ENCODE data around the gene GLI1. TPM values are rescaled to one million over a fixed set of nuclear protein-coding genes. Genes with fewer than 3 reads are reported as not detected.
A peak's percentile ranks its signal among the peaks of the same experiment; 100 is the strongest.
"Not testable (repeated sequence)": the region's sequence is repeated elsewhere in the genome, so short reads cannot be mapped to it uniquely, and the experiment has no call there.

GLI1 gene
- total RNA-seq = under 1 TPM in 1 of 2 donors, not detected in 1; 0.49 TPM

DNA sequence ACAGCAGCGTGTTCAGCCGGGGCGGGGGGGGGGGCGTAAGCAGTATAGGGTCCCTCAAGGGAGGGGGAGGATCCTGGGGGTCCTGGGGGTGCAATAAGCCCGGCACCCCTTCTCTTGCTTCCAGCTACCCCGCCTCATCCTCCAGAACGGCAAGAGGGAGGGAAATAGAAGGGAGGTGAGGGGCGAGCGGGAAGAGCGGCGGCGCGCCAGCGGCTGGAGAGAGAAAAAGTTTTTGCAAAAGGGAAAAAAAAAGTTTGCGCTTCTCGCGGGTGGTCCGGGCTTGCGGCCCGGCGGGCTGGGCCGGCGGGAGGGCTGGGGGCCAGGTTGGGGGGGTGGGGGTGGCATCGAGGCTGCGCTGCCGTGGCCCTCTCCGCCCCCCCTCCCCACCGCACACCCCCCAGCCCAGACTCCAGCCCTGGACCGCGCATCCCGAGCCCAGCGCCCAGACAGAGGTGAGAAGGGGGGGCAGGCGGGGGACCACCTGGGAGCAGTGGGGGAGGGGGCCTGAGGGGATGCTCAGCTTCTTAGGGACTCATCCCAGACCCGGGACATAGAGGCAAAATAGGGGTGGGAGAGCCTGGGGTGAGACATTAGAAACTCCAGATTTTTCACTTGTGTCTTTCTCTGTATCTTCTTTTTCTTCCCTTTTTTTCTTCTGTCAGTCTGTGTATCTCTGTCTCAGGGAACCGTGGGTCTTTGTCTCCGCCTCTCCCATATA lies at the start of gene GLI1:
Gene GLI1, plus strand, starts transcription at position 36 of the 718 bp plus-strand sequence. CDS start 3,907 bp downstream, outside the sequence.
- Mint-ChIP-seq H3K36me3 (peaks cover 0 to 4% of the 10 kb centered on the region in 2 donors), H3K27ac (peak within 1 kb of the TSS; percentile 89 to 95), H3K9me3 (no peaks in the 10 kb centered on the region)
- no peak for DNase-seq (ENCODE audit: low spot score in 2 of 2)
- ATAC-seq = peak in 1 of 2 donors; percentile 34

GRCh38 chr12:57410534-57410933 lies 49.1 kb upstream of the GLI1 start:
- DNase-seq (ENCODE audit: low spot score in 2 of 2) (no peak), ATAC-seq (no peak)
- Mint-ChIP-seq H3K9me3 (no peaks in the 10 kb centered on the region), H3K27ac (no peak overlapping the region), H3K36me3 (no peaks in the 10 kb centered on the region)

DNA sequence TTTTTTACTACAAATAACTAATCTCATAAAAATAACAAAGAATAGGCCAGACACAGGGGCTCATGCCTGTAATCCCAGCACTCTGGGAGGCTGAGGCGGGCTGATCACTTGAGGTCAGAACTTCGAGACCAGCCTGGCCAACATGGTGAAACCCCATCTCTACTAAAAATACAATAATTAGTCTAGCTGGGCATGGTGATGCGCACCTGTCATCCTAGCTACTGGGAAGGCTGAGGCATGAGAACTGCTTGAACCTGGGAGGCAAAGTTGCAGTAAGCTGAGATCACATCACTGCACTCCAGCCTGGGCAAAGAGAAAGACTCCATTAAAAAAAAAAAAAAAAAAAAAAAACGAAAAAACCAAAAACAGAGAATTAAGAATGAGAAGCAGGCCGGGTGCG lies 45.4 kb upstream of the GLI1 start:
- H3K9me3 Mint-ChIP-seq; H3K36me3 Mint-ChIP-seq; H3K27ac Mint-ChIP-seq; DNase-seq (ENCODE audit: low spot score in 2 of 2); ATAC-seq: not testable (repeated sequence)

DNA sequence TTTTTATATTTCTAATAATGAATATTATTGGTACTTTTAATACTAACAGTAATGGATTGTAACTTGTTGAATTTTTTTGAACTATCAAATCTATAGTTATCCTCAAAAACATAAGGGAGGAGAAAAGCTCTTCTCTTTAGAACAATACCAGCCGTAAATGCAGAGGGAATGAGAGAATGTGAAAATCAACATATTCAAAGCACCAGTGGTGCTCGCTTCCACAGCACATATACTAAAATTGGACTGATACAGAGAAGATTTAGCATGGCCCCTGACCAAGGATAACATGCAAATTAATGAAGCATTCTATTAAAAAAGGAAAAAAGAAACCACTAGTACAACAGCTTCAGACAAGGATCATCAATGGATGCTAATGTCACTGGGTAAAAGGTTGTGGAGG lies 44.5 kb upstream of the GLI1 start:
- Mint-ChIP-seq H3K9me3 (no peaks in the 10 kb centered on the region), H3K36me3 (no peaks in the 10 kb centered on the region), H3K27ac (no peak overlapping the region)
- no peak for ATAC-seq
- no peak for DNase-seq (ENCODE audit: low spot score in 2 of 2)

- Mint-ChIP-seq H3K27ac (no peak overlapping the region), H3K36me3 (no peaks in the 10 kb centered on the region), H3K9me3 (no peaks in the 10 kb centered on the region)
- ATAC-seq = no peak
- DNase-seq (ENCODE audit: low spot score in 2 of 2) = no peak
Measured at GRCh38 chr12:57416039-57416996, 43.3 kb upstream of the GLI1 start.

GRCh38 chr12:57418255-57418654 lies 41.3 kb upstream of the GLI1 start:
- peak overlapping the region in 1 of 2 donors; percentile 7 for H3K27ac Mint-ChIP-seq

GRCh38 chr12:57419495-57419894 lies 40.1 kb upstream of the GLI1 start:
- Mint-ChIP-seq H3K27ac (no peak overlapping the region), H3K36me3 (peaks cover 4 to 8% of the 10 kb centered on the region in 2 donors), H3K9me3 (no peaks in the 10 kb centered on the region)
- ATAC-seq (no peak), DNase-seq (ENCODE audit: low spot score in 2 of 2) (no peak)

More at GRCh38 chr12:57418255-57418654, 41.3 kb upstream of the GLI1 start:
- peaks cover 0 to 4% of the 10 kb centered on the region in 2 donors for H3K36me3 Mint-ChIP-seq
- no peaks in the 10 kb centered on the region for H3K9me3 Mint-ChIP-seq
- ATAC-seq = no peak
- DNase-seq (ENCODE audit: low spot score in 2 of 2) = no peak

- Mint-ChIP-seq H3K9me3 (no peaks in the 10 kb centered on the region), H3K36me3 (peaks cover 9 to 10% of the 10 kb centered on the region in 2 donors), H3K27ac (no peak overlapping the region)
- no peak for DNase-seq (ENCODE audit: low spot score in 2 of 2)
- ATAC-seq = no peak
Measured at GRCh38 chr12:57420482-57420881, 39.1 kb upstream of the GLI1 start.

DNA sequence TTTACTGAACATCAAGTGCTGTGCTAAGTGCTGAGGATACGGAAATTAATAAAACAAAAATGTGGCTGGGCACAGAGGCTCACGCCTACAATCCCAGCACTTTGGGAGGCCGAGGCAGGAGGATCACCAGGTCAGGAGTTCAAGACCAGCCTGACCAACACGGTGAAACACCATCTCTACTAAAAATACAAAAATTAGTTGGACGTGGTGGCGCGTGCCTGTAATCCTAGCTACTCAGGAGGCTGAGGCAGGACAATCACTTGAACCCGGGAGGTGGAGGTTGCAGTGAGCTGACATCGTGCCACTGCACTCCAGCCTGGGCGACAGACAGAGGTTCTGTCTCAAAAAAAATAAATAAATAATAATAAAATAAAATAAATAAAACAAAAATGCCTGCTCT lies 32.6 kb upstream of the GLI1 start:
- ATAC-seq, H3K27ac Mint-ChIP-seq: not testable (repeated sequence)
- peaks cover 20 to 23% of the 10 kb centered on the region in 2 donors for H3K36me3 Mint-ChIP-seq

DNA sequence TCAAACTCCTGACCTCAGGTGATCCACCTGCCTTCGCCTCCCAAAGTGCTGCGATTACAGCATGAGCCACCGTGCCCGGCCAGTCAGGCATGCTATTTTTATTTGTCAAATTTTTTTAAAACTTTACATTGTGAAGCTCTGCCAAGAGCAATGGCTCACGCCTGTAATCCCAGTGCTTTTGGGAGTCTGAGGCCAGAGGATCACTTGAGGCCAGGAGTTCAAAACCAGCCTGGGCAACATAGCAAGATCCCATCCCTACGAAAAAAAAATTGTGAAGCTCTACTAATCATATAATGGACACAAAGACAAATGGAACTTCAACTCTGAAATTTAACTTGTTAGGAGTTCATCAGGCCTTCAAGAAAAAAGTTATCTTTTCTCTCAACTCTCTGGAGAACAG lies 30.6 kb upstream of the GLI1 start:
- no peak for DNase-seq (ENCODE audit: low spot score in 2 of 2)
- peak overlapping the region; percentile 83 to 99 for H3K27ac Mint-ChIP-seq
- ATAC-seq = no peak
- H3K36me3 Mint-ChIP-seq = peaks cover 19 to 20% of the 10 kb centered on the region in 2 donors
- no peaks in the 10 kb centered on the region for H3K9me3 Mint-ChIP-seq

More for the DNA sequence above, 32.6 kb upstream of the GLI1 start:
- DNase-seq (ENCODE audit: low spot score in 2 of 2); H3K9me3 Mint-ChIP-seq: not testable (repeated sequence)

DNA sequence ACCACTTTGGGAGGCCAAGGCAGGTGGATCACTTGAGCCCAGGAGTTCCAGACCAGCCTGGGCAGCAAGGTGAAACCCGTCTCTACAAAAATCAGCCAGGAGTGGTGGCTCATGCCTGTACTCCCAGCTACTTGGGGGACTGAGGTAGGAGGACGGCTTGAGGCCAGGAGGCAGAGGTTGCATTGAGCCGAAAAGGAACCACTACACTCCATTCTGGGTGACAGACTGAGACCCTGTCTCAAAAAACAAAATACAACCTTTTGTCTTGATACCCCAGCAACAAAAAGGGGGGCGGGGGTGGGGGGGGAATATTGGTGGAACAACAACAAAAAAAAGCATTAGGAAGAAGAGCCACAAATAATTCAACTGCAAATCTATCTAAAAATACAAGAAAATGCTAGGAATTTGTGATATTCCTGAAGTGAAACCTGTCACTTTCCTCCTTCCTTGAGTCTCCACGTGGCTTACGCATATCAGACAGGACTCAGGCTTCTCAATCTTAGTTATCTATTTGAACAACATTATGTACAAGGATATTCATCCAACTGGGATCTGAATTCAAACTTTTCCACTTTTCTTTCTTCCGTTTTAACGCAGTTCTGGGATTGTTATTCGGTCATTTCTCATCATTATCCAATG lies 30.0 kb upstream of the GLI1 start:
- ATAC-seq (no peak), DNase-seq (ENCODE audit: low spot score in 2 of 2) (peak in 1 of 2 donors; percentile 52)
- Mint-ChIP-seq H3K9me3 (no peaks in the 10 kb centered on the region), H3K27ac (peak overlapping the region; percentile 99), H3K36me3 (peaks cover 14% of the 10 kb centered on the region in 2 donors)

DNA sequence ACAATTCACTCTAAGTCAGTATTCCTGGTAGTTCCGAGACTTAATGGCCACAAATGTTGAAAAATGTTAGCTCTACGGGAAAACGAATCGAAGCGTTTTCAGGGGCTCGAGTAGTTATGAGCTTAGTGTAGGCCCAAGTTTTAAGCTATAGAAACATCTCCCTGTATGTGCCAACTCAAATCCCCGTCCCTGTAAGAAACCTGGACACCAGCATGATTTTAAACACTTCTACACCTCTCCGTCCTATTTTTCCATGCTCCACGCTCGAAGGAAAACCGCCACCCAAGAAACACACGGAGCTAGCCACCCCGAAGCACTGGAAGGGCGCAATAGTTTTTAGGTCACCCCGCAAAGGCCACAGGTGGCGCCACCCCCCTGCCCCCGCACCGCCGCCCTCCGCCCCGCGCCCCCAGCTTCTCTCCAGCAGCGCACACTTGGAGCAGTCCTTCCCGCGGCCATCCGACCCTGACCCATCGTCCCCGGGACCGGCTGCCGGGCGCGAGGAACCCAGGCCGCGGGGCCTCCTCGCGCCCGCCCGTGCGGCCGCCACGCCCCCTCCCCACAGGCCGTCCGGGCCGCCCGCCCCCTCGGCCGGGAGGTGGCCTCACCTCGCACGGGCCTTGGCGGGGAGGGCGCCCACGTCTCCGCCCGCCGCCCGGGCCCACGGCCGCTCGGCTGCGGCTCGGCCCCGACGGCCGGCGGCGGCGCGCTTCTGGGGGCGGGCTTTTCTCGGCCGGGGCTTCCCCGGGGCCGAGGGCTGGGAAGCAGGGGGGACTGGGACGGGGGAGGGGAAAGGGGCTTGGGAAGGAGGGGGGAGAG lies 29.3 kb upstream of the GLI1 start:
- DNase-seq (ENCODE audit: low spot score in 2 of 2) (peak in 1 of 2 donors; percentile 56), ATAC-seq (peak; percentile 71 to 74)
- Mint-ChIP-seq H3K9me3 (no peaks in the 10 kb centered on the region), H3K36me3 (peaks cover 12 to 13% of the 10 kb centered on the region in 2 donors), H3K27ac (peak overlapping the region; percentile 99)

- H3K9me3 Mint-ChIP-seq = no peaks in the 10 kb centered on the region
- ATAC-seq = peak; percentile 98 to 99
- peaks cover 7 to 13% of the 10 kb centered on the region in 2 donors for H3K36me3 Mint-ChIP-seq
Measured at GRCh38 chr12:57430931-57431566, 28.5 kb upstream of the GLI1 start, which contains the start of gene R3HDM2. Gene R3HDM2, minus strand, starts transcription at chr12:57431043. Its CDS starts 120,615 bp downstream, at chr12:57310428.

GRCh38 chr12:57431654-57432188 lies 27.9 kb upstream of the GLI1 start:
- Mint-ChIP-seq H3K36me3 (peaks cover 7 to 13% of the 10 kb centered on the region in 2 donors), H3K27ac (peak overlapping the region; percentile 99), H3K9me3 (no peaks in the 10 kb centered on the region)
- DNase-seq (ENCODE audit: low spot score in 2 of 2) (no peak), ATAC-seq (no peak)

More at GRCh38 chr12:57430931-57431566, 28.5 kb upstream of the GLI1 start, which contains the start of gene R3HDM2:
- peak; percentile 90 to 95 for DNase-seq (ENCODE audit: low spot score in 2 of 2)
- peak within 1 kb of the TSS; percentile 99 for H3K27ac Mint-ChIP-seq

- Mint-ChIP-seq H3K36me3 (peaks cover 7 to 13% of the 10 kb centered on the region in 2 donors), H3K27ac (no peak overlapping the region), H3K9me3 (no peaks in the 10 kb centered on the region)
- ATAC-seq (no peak), DNase-seq (ENCODE audit: low spot score in 2 of 2) (no peak)
Measured at GRCh38 chr12:57433370-57433769, 26.2 kb upstream of the GLI1 start.

All from activated naive CD4-positive, alpha-beta T cell treated with anti-CD3 and anti-CD28 coated beads, Interleukin-2, amount 50 U/mL, for 72 hours (primary cell).